Activated T-cell treated with anti-CD3 and anti-CD28 coated beads, Interleukin-2, amount 50 U/mL, for 24 hours (primary cell): ENCODE measurements around the gene BCL11B.
A peak's percentile ranks its signal among the peaks of the same experiment; 100 is the strongest.

Experiments used
- DNase-seq: peaks from one replicate; pipeline ENCODE4 v3.0.0-alpha.2; 2020
- H3K27ac Mint-ChIP-seq: 2 replicates; pipeline ENCODE4 v1.8.0; 2020; ENCODE audit warnings: mild to moderate bottlenecking, mixed read lengths
- H3K27me3 Mint-ChIP-seq: 2 replicates; pipeline ENCODE4 v1.8.0; 2020; ENCODE audit warnings: mixed read lengths
- H3K36me3 Mint-ChIP-seq: 2 replicates; pipeline ENCODE4 v1.8.0; 2020; ENCODE audit warnings: low read depth, mixed read lengths
- H3K4me1 Mint-ChIP-seq: 2 replicates; pipeline ENCODE4 v1.8.0; 2020; ENCODE audit warnings: low read depth, mixed read lengths
- H3K4me3 Mint-ChIP-seq: 2 replicates; pipeline ENCODE4 v1.8.0; 2020; ENCODE audit warnings: mild to moderate bottlenecking, moderate library complexity, mixed read lengths
- H3K9me3 Mint-ChIP-seq: 2 replicates; pipeline ENCODE4 v1.8.0; 2020; ENCODE audit warnings: mixed read lengths

The BCL11B gene

DNA sequence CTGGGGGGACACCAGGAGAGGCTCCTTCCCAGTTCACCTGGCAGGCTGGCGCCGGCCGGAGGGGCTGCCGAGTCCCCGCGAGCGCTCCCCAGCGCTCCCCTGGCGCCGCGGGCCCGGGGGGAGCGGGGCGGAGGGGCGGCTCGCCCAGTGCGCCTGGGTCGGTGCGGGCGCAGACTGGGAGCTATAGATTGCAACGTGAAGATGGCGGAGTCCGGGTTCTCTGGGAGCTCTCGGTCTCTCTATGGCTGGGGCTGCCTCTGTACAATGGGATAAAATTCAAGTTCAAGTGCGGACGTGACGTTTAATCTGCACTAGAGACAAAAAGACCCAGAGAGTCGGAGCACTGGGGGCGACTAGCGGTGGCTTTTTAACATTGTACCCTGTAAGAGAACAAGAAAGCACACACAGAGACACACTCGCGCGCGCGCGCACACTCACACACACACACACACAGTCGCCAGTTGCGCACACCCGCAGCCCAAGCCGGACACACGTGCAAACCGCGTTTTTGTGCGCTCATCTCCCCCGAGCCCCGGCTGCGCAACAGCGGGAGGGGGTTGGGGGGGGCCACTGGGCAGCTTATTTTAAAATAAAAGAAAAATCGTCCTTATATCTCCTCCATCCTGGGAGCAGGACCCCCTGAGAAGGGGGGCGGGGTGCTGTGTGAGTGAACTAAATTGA lies at the start of gene BCL11B:
BCL11B (minus strand) TSS at position 247 of the 681 bp plus-strand sequence. CDS start 979 bp downstream, outside the sequence.
- H3K27ac Mint-ChIP-seq, result peak within 1 kb of the TSS; percentile 95
- H3K4me3 Mint-ChIP-seq, result peak within 1 kb of the TSS; percentile 99
- H3K36me3 Mint-ChIP-seq, result peaks cover 35% of the 10 kb centered on the region
- no peaks in the 10 kb centered on the region for H3K9me3 Mint-ChIP-seq
- H3K27me3 Mint-ChIP-seq, result no peaks in the 10 kb centered on the region
- peak; percentile 89 for DNase-seq
- H3K4me1 Mint-ChIP-seq, result peaks cover 45% of the 10 kb centered on the region

DNA sequence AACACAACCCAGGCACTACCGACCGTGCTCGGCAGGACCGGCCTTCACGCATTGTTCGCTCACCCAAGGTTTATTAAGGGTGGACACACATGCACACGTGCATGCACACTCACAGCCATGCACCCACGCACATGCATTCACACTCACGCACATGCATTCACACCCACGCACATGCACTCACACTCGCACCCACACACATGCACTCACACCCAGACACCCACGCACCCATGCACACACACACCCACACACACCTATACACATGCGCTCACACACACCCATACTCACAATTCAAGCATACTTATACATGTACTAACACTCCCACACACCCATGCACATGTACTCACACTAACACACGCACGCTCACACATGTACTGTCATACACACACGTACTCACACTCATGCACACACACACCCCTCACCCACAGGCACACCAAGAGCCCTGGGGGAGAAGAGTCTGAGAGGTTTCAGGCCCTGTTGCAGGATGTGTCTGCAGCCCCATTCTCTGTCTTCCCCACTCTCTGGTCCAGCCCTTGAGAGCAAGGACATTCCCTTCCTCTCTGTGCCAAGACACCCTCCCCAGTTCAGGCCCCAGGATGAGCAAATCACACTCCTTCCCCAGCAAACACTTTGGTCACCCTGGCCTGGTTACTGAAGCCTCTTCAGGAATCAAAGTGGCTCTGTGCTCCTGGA lies 49.4 kb upstream of the BCL11B start:
- no peak for DNase-seq
- no peak overlapping the region for H3K4me3 Mint-ChIP-seq
- peaks cover 11% of the 10 kb centered on the region for H3K4me1 Mint-ChIP-seq
- no peaks in the 10 kb centered on the region for H3K36me3 Mint-ChIP-seq
- H3K27me3 Mint-ChIP-seq, result no peaks in the 10 kb centered on the region
- H3K27ac Mint-ChIP-seq, result peak overlapping the region; percentile 4
- H3K9me3 Mint-ChIP-seq, result no peaks in the 10 kb centered on the region

DNA sequence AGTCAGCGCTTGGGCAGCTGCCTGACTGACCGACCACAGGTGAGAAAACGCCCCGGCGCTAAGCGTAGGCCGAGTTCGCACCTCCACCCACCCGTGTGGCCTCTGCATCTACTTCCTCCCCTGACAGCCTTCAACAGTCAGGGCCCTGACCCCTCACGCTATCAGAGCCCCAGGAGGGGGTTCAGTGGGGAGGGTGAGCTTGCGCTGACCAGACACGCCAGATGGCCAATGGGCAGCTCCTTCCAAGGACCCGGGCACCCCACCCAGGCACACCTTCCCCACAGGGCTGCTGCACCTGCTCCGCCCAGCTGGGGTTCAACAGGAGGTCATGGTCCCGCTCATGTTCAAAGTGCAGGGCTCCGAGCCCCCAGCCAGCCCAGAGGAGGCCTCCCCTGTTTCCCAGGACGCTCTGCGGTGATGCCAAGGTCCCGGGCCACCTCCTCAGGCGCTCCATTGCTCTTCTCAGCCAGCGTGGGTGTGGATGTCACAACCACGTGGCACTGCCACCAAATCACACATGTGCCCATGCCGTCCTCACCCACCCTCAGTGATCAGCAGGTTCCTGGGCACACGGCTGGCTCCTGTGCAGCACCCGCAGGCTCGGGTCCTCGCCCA lies 48.7 kb upstream of the BCL11B start:
- H3K4me3 Mint-ChIP-seq, result no peak overlapping the region
- H3K36me3 Mint-ChIP-seq, result no peaks in the 10 kb centered on the region
- H3K27me3 Mint-ChIP-seq, result no peaks in the 10 kb centered on the region
- H3K9me3 Mint-ChIP-seq, result no peaks in the 10 kb centered on the region
- peaks cover 11% of the 10 kb centered on the region for H3K4me1 Mint-ChIP-seq
- no peak overlapping the region for H3K27ac Mint-ChIP-seq
- no peak for DNase-seq

DNA sequence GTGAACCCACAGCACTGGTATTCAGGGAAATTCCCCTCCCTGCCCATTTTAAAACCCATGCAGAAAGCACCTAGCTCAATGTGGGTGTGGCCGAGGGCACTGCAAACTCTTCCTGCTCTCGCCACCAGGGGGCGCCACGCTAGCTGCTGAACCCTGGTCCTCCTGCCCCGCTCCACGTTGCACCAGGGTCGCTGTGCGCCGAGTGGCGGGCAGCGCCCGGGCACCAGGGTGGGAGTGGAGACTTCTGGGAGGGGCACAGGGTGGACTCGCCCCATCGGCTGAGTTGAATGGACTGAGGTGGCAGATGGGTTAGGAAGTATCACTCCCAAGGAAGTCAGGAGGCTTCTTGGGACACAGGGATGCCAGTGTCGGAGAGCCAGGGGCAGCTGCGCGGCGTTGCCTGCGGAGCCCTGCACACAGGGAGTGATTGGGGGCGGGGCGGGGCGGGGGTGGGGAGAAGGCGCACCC lies 48.1 kb upstream of the BCL11B start:
- Mint-ChIP-seq H3K9me3 (no peaks in the 10 kb centered on the region), H3K27ac (no peak overlapping the region), H3K4me1 (peaks cover 11% of the 10 kb centered on the region), H3K4me3 (no peak overlapping the region), H3K27me3 (no peaks in the 10 kb centered on the region), H3K36me3 (no peaks in the 10 kb centered on the region)
- DNase-seq, result peak; percentile 85

DNA sequence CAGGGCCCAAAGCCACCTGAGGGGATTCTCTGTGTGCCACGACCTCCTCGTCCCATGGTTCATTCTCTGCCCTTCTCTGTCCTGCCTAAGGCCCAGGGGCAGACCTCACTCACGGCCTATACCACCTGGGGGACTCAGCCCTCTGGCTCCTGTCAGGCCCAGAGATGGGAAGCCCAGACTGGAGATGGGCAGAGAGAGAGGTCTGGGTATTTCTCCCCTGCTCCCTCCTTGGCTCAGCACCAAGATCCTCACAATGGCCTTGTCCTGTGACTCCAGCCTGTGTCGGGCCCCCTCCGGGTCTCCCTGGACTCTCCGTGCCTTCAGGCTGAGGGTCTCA lies 46.9 kb upstream of the BCL11B start:
- Mint-ChIP-seq H3K27ac (no peak overlapping the region), H3K27me3 (peaks cover under 1% of the 10 kb centered on the region), H3K4me3 (no peak overlapping the region), H3K4me1 (peaks cover 11% of the 10 kb centered on the region), H3K36me3 (no peaks in the 10 kb centered on the region), H3K9me3 (no peaks in the 10 kb centered on the region)
- DNase-seq, result no peak

DNA sequence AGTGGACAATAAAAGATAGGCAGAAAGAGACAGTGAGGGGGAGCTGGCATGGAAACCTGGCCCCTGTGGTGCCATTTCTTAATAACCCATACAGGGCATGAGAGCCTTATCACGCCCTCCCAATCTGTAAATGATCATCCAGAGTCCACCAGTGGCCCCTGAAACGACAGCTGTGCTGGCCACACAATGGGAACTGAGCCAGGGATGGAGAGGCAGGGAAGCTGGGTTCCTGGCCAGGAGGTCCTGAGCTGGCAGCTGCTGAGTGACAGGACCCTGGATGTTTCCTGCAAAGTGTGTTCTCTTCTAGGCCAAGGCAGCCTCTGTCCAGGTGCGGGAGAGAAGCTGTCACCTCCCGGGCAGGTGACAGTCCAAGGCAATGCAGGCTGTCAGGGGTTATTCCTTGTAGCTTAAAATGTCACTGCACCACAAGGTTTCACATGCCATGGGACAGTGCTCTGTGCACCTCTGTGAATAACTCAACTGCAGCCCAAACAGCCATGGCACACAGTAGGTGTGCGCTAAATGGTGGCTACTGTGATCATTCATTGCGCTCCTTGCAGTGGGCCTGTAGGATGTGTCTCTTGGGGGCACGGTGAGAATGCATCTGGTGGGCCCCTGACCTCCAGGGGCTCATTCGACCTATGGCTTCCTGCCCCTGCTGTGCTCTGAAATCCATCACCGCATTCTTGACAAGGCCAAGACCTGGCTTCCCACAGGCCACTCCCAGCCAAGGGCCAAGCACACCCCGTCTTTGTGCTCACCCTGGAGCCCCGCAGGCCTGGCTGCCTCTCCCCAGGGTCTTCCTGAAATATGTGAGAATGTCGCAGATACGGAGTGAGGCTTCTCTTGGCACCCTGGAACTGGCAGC lies 46.3 kb upstream of the BCL11B start:
- Mint-ChIP-seq H3K36me3 (no peaks in the 10 kb centered on the region), H3K9me3 (no peaks in the 10 kb centered on the region), H3K4me3 (no peak overlapping the region), H3K4me1 (peaks cover 11% of the 10 kb centered on the region), H3K27ac (no peak overlapping the region), H3K27me3 (peaks cover 5% of the 10 kb centered on the region)
- no peak for DNase-seq

DNA sequence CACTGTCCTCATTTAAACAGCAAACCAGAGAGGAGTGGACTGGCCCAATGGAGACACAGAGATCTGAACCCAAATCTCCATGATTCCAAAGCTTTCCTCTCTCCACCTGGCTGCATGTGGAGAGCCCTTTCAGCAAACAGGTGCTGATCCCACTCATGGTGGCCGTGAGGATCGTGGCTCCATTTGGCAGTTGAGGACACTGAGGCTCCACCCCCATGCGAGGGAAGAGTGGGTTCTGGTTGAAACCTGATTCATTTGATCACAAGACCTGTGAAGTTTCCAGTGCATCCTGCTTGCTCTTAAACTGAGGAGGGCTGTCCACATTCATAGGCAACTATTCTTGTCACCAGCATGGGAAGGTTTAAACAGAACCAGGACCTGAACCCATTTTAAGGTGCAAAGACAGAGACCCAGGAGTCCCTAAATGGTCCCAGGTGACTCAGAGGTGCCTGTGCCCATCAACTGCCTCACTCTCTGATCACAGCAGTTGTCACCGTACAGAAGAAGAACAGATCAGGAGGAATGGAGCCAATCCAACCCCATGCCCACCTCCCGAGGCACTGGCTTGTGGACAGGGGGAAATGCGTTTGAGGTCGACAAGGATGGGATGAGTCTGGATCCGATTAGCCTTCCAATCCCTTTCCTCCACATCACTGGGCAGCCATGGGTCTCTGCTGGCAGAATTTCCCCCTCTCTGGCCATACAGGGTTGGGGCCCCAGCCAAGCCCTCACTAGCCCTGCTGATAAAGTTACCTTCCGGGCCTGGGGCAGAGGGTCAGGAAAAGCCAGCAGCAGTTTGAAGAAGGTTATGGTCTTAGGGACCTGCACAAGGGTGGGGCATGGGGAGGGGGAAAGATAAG lies 45.5 kb upstream of the BCL11B start:
- DNase-seq, result no peak
- Mint-ChIP-seq H3K4me1 (peaks cover 11% of the 10 kb centered on the region), H3K9me3 (no peaks in the 10 kb centered on the region), H3K27ac (no peak overlapping the region), H3K27me3 (peaks cover 5% of the 10 kb centered on the region), H3K36me3 (no peaks in the 10 kb centered on the region), H3K4me3 (no peak overlapping the region)

DNA sequence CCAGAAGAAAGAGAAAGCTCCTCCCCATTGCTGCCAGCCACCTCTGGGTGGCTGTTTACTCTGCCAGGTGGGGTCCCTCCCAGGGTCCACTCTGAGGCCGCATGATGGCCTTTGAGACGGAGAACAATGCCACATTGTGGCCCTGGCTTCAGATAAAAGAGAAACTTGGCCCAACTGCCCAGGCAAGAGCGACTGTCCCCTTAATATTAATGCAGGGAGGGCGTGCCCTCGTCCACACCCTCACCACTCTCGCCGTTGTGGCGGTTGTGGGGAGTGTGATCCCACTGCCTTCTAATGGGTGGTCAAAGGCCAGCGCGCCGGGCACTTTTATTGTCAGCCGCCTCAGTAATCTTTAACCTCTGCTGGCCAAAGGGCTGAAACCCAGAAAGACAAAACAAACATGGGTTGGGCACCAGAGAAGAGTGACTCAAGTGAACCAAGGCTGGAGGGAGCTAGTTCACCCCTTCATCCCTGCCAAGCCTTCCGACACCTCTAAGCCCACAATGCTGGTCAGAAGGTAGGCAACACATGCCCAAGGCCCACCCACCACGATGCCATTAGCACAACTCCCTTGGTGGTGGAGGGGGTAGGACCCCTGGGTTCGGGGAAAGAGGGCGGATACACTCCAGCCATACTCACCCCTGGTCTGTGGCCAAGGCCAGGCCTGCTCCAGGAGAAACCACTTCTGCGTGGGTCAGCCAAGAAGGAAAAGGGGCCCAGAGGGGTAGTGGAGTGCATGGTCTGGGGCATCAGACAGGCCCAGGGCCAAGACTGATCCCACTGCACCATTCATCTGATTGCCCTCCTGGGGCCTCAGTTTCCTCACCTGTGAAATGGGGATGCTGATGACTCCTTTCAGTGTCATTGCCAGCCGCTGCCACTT lies 44.5 kb upstream of the BCL11B start:
- H3K4me1 Mint-ChIP-seq, result peaks cover 11% of the 10 kb centered on the region
- H3K9me3 Mint-ChIP-seq, result no peaks in the 10 kb centered on the region
- no peaks in the 10 kb centered on the region for H3K36me3 Mint-ChIP-seq
- no peak for DNase-seq
- H3K27me3 Mint-ChIP-seq, result peaks cover 5% of the 10 kb centered on the region
- no peak overlapping the region for H3K27ac Mint-ChIP-seq
- no peak overlapping the region for H3K4me3 Mint-ChIP-seq

DNA sequence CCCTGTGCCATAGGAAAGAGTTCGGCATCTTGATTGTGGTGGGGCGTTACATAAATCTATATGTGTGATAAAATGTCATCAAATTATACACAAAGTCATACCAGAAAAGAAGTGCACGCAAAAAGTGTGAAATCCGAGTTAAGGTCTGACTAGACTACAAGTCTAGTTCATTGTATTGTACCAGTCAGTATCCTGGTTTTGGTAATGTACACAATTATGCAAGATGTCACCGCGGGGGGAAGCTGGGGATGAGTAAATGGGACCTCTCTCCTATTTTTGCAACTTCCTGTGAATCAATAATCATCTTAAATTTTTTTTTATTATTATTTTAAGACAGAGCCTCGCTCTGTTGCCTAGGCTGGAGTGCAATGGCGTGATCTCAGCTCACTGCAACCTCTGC lies 43.2 kb upstream of the BCL11B start:
- Mint-ChIP-seq H3K4me3 (no peak overlapping the region), H3K27ac (no peak overlapping the region), H3K9me3 (peaks cover 10% of the 10 kb centered on the region), H3K4me1 (peaks cover 6% of the 10 kb centered on the region), H3K36me3 (no peaks in the 10 kb centered on the region), H3K27me3 (peaks cover 5% of the 10 kb centered on the region)
- no peak for DNase-seq

DNA sequence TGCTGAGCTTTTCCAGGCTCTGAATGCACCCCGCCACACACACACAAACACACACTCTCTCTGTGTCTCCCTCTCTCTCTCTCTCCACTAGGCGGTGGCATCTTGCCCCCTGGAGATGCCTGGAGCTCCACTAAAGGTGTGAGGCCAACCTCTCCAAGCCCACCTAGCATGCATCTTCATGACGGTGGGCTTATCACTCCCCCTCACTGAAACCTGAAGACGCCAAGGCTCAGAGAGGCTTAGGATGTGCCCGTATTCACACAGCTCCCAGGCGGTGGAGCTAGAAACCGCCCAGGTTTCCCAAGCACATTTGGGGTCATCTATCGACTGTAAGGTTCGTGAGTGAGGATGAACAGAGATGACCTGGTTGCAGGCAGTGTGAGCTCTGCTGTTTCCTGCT lies 42.6 kb upstream of the BCL11B start:
- no peak overlapping the region for H3K27ac Mint-ChIP-seq
- H3K4me3 Mint-ChIP-seq, result no peak overlapping the region
- H3K27me3 Mint-ChIP-seq, result peaks cover 5% of the 10 kb centered on the region
- peaks cover under 1% of the 10 kb centered on the region for H3K4me1 Mint-ChIP-seq
- H3K9me3 Mint-ChIP-seq, result peaks cover 12% of the 10 kb centered on the region
- no peaks in the 10 kb centered on the region for H3K36me3 Mint-ChIP-seq
- no peak for DNase-seq

DNA sequence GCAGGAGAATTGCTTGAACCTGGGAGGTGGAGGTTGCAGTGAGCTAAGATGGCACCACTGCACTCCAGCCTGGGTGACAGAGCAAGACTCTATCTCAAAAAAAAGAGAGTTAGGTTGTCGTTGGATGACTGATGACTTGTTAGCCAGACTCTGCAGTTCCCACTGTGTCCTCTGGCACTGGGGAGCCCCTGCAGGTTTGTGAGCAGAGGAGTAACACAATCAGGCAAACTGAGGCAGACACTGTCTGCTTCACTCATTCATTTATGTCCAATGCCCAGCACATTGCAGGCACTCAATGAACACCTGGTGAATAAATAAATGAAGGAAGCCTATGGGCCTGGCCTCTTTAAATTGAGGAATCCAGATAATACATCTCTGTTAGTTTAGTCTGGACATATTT lies 41.2 kb upstream of the BCL11B start:
- Mint-ChIP-seq H3K27ac (no peak overlapping the region), H3K9me3 (peaks cover 12% of the 10 kb centered on the region), H3K4me1 (no peaks in the 10 kb centered on the region), H3K27me3 (peaks cover 5% of the 10 kb centered on the region), H3K36me3 (no peaks in the 10 kb centered on the region), H3K4me3 (no peak overlapping the region)
- no peak for DNase-seq

DNA sequence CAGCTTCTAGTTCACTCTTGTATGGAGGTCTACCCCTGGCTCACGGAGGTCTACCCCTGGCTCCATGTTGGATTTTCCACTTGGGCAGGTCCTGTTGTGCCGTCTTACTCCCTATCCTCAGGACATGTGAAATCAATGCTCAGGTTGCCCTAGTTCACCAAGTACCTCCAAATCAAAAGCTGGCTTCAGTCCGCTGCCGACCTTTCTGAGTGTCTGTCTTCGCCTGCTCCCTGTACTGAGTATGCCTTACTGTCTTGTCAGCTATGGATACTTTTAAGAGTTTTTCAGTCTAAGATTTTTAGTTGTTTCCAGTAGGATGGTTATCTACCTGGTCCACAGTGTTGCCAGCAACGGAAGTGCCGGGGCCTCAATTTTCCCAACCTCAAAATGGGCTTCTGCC lies 40.1 kb upstream of the BCL11B start:
- Mint-ChIP-seq H3K27ac (no peak overlapping the region), H3K36me3 (no peaks in the 10 kb centered on the region), H3K4me1 (no peaks in the 10 kb centered on the region), H3K4me3 (no peak overlapping the region), H3K27me3 (peaks cover 5% of the 10 kb centered on the region), H3K9me3 (peaks cover 12% of the 10 kb centered on the region)
- DNase-seq, result no peak

DNA sequence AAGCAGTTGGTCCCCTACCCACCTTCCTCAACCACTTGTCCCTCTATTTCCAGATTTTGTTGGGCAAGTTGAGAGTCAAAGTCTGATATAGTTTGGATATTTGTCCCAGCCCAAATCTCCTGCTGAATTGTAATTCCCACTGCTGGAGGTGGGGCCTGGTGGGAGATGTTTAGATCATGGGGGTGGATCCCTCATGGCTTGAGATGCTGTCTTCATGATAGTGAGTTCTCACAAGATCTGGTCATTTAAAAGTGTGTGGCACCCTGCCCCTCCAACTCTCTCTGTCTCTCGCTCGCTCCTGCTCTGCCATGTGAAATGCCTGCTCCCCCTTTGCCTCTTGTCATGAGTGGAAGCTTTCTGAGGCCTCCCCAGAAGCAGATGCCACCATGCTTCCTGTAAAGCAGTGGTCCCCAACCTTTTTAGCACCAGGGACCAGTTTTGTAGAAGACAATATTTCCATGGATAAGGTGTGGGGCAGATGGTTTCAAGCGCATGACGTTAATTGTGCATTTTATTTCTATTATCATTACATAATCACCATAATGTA lies 37.3 kb upstream of the BCL11B start:
- peaks cover 5% of the 10 kb centered on the region for H3K27me3 Mint-ChIP-seq
- peaks cover 12% of the 10 kb centered on the region for H3K9me3 Mint-ChIP-seq
- no peak overlapping the region for H3K27ac Mint-ChIP-seq
- DNase-seq, result no peak
- no peaks in the 10 kb centered on the region for H3K36me3 Mint-ChIP-seq
- no peaks in the 10 kb centered on the region for H3K4me1 Mint-ChIP-seq
- H3K4me3 Mint-ChIP-seq, result no peak overlapping the region
